CD4-positive, alpha-beta T cell treated with Interleukin-6 for 4 hours (primary cell): ENCODE measurements around the gene LPGAT1.

Source experiments
- DNase-seq: peaks from one replicate; pipeline ENCODE4 v3.0.0-alpha.2; 2020; ENCODE audit warnings: mixed read lengths

The LPGAT1 gene

GRCh38 chr1:211761400-211761799 lies 69.2 kb downstream of the LPGAT1 start:
- DNase-seq = no peak

DNA sequence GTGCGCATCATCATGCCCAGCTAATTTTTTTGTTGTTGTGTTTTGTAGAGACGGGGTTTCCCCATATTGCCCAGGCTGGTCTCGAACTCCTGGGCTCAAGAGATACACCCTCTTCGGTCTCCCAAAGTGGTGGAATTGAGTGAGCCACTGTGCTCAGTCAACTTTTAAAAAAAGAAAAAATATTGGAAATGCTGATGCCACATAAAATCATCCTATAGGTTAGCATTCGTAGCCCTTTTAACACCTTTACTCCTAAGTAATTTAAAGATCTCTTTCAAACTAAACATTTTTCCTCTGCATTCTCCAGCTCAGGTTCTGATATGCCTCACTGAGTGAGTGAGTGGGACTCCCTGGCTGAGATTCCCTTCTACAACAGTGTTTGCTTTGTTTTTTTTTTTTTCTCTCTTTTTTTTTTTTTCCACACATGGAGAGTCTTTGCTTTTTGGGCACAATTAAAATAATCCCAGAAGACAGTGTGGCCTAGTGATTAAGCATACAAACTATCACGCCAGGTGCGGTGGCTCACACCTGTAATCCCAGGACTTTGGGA lies 74.0 kb downstream of the LPGAT1 start:
- DNase-seq = no peak

- no peak for DNase-seq
Measured at GRCh38 chr1:211753649-211754251, 76.8 kb downstream of the LPGAT1 start.

DNA sequence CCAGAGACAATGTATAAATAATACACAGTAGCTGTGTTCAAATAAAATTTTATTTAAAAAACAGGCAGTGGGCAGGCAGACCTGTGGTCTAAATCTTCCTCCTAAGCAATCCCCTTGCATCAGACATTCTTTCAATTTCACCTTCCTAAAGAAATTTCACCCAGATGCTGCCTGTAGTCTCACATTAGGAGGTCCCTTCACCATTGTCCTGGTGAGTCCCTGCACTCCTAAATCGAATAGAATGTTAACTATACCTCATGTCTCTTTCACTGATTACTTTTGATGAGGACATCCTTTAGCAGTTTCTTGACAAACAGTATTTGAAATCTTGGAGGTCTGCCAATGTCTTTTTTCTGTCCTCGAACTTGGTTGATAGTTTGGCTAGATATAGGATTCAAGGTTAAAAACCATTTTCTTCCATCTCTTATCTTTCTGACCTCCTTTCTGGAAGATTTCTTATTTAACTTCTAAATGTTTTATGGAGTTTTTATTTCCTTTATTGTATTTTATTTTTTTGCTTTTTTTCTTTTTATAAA lies 77.5 kb downstream of the LPGAT1 start:
- DNase-seq = no peak

GRCh38 chr1:211752317-211752716 lies 78.2 kb downstream of the LPGAT1 start:
- no peak for DNase-seq

GRCh38 chr1:211751438-211751837 lies 79.1 kb downstream of the LPGAT1 start:
- no peak for DNase-seq

- no peak for DNase-seq
Measured at GRCh38 chr1:211750599-211750998, 80.0 kb downstream of the LPGAT1 start.

- no peak for DNase-seq
Measured at GRCh38 chr1:211749251-211749650, 81.3 kb downstream of the LPGAT1 start.

GRCh38 chr1:211748810-211749209 lies 81.8 kb downstream of the LPGAT1 start:
- no peak for DNase-seq

- DNase-seq = no peak
Measured at GRCh38 chr1:211742889-211743529, 87.6 kb downstream of the LPGAT1 start.

GRCh38 chr1:211742272-211742671 lies 88.3 kb downstream of the LPGAT1 start:
- DNase-seq = no peak

- no peak for DNase-seq
Measured at GRCh38 chr1:211741788-211742187, 88.8 kb downstream of the LPGAT1 start.

DNA sequence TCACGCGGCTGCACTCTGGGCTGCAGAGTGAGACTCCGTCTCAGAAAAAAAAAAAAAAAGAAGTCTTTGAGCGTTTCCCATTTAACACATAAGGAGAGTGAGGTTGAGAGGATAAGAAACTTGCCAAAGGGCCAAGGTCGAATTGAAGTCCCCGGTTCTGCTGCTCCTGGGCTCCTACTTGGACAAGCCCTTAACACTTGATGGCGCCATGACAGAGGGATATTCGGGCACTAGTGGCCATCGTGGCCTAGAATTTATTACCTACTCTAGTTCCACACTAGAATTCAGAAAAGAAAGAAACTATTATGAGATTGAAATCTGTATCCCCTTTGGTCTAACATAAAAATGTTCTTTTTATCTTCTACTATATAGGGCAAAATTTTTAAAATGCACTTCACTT lies 89.4 kb downstream of the LPGAT1 start:
- DNase-seq = no peak

- no peak for DNase-seq
Measured at GRCh38 chr1:211739671-211740411, 90.7 kb downstream of the LPGAT1 start.

DNA sequence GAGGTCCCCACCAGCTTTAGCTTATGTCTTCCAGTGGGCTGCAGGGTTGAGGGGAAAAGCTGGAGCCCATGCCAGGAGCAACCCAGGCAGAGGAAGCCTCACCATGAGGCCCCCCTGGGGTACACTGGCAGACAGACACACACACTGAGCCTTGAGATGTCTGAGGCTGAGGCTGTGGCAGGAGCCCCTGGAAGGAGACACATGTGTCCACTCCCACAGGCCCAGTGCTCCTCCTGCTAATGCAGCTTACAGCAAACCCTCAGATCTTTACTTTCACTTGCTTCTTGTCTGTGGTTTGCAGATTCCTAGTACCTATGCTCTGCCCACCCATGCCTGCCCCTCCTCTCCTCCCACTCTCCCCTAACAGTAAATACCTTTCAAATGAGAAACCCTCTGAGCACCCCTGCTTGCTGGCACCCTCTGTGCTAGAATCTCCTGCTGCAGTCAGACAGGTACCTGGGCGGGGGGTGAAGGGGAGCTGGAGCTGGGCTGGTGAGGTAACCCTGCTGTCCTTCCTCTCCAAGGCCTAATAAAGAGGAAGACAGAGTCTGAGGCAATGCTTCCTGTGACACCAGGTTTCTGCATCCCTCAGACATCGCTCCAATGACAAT lies 91.8 kb downstream of the LPGAT1 start:
- peak; percentile 14 for DNase-seq

GRCh38 chr1:211738096-211738690 lies 92.4 kb downstream of the LPGAT1 start:
- DNase-seq = peak; percentile 5

DNA sequence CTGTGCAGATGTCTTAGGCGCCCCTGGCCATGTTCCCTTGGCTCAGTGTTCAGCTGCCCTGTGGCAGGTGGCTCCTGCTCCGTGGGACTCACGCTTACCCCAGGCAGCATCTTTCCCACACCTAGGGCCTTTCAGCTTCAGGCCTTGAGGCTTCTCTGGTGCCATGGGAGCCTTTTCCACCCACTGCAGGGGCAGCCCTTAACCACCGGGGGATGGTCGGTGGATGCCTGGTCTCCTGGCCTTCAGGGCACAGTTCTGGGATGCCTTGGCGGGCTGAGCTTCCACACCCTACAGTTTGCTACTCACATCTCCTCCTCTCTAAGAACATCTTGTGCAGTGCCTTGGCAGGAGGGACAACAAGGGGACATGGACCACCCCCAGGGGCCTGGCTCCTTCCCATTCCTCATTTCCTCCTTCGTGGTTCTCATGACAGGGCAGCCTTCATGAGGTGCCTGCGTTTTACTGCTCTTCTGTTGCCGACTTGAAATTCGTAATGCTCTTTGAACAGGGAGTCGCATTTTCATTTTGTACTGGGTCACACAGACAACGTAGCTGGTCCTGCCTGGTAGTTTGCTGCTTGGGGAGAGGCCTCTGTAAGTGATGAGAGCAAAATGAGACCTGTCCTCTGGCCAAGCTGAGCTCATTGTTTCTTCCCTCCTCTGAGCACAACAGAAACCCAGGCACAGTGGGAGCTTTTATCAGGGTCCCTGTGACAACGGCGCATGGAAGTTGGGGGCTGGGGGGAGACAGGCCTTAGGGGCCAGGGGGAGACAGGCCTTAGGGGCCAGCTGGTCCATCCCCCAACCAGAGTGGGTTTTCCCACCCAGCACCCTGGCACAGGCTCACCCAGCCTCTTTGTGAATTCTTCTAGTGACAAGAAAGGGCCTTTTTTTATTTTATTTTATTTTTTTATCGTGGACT lies 93.2 kb downstream of the LPGAT1 start:
- DNase-seq = no peak

- DNase-seq = no peak
Measured at GRCh38 chr1:211736351-211736915, 94.1 kb downstream of the LPGAT1 start.

- DNase-seq = no peak
Measured at GRCh38 chr1:211735208-211736170, 95.1 kb downstream of the LPGAT1 start.

DNA sequence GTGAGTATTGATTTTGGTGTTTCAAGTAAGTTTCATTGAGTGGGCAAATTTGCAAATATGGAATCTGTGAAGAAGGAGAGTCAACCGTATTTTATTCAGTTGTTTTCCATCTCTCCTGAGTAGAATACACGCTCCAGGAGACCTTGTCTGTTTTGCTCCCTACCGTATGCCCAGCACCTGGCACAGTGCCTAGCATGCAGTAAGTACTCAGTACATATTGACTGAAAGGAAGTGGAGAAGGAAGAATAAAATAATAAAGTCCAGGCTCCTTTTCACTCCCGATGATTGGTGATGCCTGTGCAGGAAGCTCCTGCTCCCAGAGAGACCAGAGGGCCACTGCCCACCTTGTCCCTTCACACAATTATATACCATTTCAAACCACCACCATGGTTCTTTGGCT lies 95.8 kb downstream of the LPGAT1 start:
- DNase-seq = no peak
